ENCODE results near the gene KLHL6. TPM values are rescaled to one million over a fixed set of nuclear protein-coding genes. Genes with fewer than 3 reads are reported as not detected.

Gene KLHL6
- total and polyA plus RNA-seq, 4 donors = 0.42 to 3.8 (median 1.0) TPM

DNA sequence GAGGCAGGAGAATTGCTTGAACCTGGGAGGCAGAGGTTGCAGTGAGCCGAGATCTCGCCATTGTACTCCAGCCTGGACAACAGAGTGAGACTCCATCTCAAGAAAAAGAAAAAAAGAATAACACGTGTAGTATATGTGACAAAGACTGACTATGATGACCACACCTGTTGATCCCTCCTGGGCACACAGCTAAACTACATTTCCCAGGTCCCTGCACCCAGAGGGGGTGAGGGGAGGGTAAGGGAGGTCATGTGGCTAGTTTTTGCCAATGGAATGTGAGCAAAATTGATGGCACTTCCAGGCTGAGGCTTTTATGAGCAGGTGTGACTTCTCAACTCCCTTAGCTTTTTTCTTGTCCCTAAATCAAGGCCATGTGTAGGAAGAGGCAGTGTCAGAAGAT lies 58.2 kb downstream of the KLHL6 start:
- Histone ChIP-seq H3K4me1 (ENCODE audit: control insufficient read depth in 4 of 4, insufficient read depth in 4 of 4, low read length in 3 of 4) (peaks cover 0 to 14% (median 5%) of the 10 kb centered on the region in 4 donors), H3K9ac (ENCODE audit: low read depth in 1 of 2, low read length in 2 of 2) (no peak overlapping the region), H3K9me3 (ENCODE audit: control insufficient read depth in 4 of 4, low read length in 3 of 4) (no peaks in the 10 kb centered on the region), H3K4me3 (ENCODE audit: low read depth in 1 of 3, low read length in 3 of 3) (no peak overlapping the region), H3K27ac (ENCODE audit: low read depth in 1 of 2, low read length in 2 of 2) (no peak overlapping the region), H3K36me3 (ENCODE audit: control insufficient read depth in 4 of 4, insufficient read depth in 3 of 4, low read depth in 1 of 4, low read length in 3 of 4) (no peaks in the 10 kb centered on the region), H3K27me3 (ENCODE audit: control insufficient read depth in 4 of 4, insufficient read depth in 4 of 4, low read length in 3 of 4) (no peaks in the 10 kb centered on the region)
- 96% methylated on average over 3 of the region's 3 CpGs for WGBS
- TF ChIP-seq FOXA1 (IDR thresholded peaks at IDR 0.05) = no peak
- no peak for TF ChIP-seq TAF1 (conservative IDR thresholded peaks at IDR 0.05)
- TF ChIP-seq FOXA2 (IDR thresholded peaks at IDR 0.05) = no peak
- no peak for TF ChIP-seq SP1 (IDR thresholded peaks at IDR 0.05)
- TF ChIP-seq JUND (IDR thresholded peaks at IDR 0.05) = no peak
- TF ChIP-seq GABPA (IDR thresholded peaks at IDR 0.05 in 1 of 2, conservative IDR thresholded peaks at IDR 0.05 in 1 of 2) = no peak
- TF ChIP-seq, protein P1, sequence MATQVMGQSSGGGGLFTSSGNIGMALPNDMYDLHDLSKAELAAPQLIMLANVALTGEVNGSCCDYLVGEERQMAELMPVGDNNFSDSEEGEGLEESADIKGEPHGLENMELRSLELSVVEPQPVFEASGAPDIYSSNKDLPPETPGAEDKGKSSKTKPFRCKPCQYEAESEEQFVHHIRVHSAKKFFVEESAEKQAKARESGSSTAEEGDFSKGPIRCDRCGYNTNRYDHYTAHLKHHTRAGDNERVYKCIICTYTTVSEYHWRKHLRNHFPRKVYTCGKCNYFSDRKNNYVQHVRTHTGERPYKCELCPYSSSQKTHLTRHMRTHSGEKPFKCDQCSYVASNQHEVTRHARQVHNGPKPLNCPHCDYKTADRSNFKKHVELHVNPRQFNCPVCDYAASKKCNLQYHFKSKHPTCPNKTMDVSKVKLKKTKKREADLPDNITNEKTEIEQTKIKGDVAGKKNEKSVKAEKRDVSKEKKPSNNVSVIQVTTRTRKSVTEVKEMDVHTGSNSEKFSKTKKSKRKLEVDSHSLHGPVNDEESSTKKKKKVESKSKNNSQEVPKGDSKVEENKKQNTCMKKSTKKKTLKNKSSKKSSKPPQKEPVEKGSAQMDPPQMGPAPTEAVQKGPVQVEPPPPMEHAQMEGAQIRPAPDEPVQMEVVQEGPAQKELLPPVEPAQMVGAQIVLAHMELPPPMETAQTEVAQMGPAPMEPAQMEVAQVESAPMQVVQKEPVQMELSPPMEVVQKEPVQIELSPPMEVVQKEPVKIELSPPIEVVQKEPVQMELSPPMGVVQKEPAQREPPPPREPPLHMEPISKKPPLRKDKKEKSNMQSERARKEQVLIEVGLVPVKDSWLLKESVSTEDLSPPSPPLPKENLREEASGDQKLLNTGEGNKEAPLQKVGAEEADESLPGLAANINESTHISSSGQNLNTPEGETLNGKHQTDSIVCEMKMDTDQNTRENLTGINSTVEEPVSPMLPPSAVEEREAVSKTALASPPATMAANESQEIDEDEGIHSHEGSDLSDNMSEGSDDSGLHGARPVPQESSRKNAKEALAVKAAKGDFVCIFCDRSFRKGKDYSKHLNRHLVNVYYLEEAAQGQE (IDR thresholded peaks at IDR 0.05) = no peak
- TF ChIP-seq, protein P2, sequence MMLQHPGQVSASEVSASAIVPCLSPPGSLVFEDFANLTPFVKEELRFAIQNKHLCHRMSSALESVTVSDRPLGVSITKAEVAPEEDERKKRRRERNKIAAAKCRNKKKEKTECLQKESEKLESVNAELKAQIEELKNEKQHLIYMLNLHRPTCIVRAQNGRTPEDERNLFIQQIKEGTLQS (IDR thresholded peaks at IDR 0.05) = no peak
- DNase-seq (ENCODE audit: low spot score) = no peak

DNA sequence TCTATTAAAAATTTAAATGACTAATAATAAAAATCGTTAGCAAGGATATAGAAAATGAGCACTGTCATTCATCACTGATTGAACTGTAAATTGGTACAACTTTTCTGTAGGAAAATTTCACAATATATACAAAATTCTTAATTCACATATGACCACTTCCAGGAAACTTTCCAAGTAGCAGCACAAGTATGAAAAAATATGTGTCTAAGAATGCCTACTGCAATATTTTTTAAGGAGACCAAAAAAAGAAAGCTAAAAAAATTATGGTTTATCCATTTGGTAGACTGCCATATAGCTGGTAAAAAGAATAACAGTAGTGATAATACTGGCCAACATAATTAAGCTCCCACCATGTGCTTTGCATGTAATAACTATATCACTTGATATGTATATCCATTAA lies 59.2 kb downstream of the KLHL6 start:
- DNase-seq (ENCODE audit: low spot score) = no peak
- Histone ChIP-seq H3K4me1 (ENCODE audit: control insufficient read depth in 4 of 4, insufficient read depth in 4 of 4, low read length in 3 of 4) (peaks cover 0 to 14% (median 5%) of the 10 kb centered on the region in 4 donors), H3K27ac (ENCODE audit: low read depth in 1 of 2, low read length in 2 of 2) (no peak overlapping the region), H3K27me3 (ENCODE audit: control insufficient read depth in 4 of 4, insufficient read depth in 4 of 4, low read length in 3 of 4) (no peaks in the 10 kb centered on the region), H3K4me3 (ENCODE audit: low read depth in 1 of 3, low read length in 3 of 3) (no peak overlapping the region), H3K9me3 (ENCODE audit: control insufficient read depth in 4 of 4, low read length in 3 of 4) (no peaks in the 10 kb centered on the region), H3K36me3 (ENCODE audit: control insufficient read depth in 4 of 4, insufficient read depth in 3 of 4, low read depth in 1 of 4, low read length in 3 of 4) (no peaks in the 10 kb centered on the region), H3K9ac (ENCODE audit: low read depth in 1 of 2, low read length in 2 of 2) (no peak overlapping the region)
- TF ChIP-seq, protein P3, sequence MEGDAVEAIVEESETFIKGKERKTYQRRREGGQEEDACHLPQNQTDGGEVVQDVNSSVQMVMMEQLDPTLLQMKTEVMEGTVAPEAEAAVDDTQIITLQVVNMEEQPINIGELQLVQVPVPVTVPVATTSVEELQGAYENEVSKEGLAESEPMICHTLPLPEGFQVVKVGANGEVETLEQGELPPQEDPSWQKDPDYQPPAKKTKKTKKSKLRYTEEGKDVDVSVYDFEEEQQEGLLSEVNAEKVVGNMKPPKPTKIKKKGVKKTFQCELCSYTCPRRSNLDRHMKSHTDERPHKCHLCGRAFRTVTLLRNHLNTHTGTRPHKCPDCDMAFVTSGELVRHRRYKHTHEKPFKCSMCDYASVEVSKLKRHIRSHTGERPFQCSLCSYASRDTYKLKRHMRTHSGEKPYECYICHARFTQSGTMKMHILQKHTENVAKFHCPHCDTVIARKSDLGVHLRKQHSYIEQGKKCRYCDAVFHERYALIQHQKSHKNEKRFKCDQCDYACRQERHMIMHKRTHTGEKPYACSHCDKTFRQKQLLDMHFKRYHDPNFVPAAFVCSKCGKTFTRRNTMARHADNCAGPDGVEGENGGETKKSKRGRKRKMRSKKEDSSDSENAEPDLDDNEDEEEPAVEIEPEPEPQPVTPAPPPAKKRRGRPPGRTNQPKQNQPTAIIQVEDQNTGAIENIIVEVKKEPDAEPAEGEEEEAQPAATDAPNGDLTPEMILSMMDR (IDR thresholded peaks at IDR 0.05; ENCODE audit: low read depth, low read length, missing input control) = no peak
- TF ChIP-seq TAF1 (conservative IDR thresholded peaks at IDR 0.05) (no peak), EGR1 (IDR thresholded peaks at IDR 0.05; ENCODE audit: low read depth in 2 of 2) (no peak), YY1 (IDR thresholded peaks at IDR 0.05) (no peak), SP1 (IDR thresholded peaks at IDR 0.05) (no peak)
- WGBS = 97% methylated on average over 1 of the region's 1 CpG

DNA sequence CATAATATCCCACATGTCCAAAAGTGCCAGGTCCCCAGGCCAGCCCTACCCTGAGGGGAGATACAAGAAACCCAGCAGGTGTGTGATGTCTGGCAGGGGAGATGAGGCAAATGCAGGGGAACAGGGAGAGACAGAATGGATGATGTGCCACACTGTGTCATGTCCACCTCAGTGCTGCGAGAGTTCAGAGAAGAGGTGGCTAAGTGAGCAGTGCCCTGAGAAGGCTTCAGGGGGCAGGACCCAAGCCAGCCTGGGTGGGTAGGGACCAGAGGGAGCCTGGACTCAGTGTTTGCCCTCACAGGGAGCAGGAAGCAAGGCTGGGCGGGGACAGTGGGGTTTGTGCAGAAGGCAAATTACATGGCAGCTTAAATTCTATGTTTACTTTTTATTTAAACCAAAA lies 61.2 kb downstream of the KLHL6 start:
- 87% methylated on average over 2 of the region's 2 CpGs for WGBS
- no peak overlapping the region for H3K27ac ChIP-seq (ENCODE audit: low read depth in 1 of 2, low read length in 2 of 2)
- no peak for DNase-seq (ENCODE audit: low spot score)
- H3K4me1 ChIP-seq (ENCODE audit: control insufficient read depth in 4 of 4, insufficient read depth in 4 of 4, low read length in 3 of 4) = peaks cover 0 to 12% (median 5%) of the 10 kb centered on the region in 4 donors
- H3K27me3 ChIP-seq (ENCODE audit: control insufficient read depth in 4 of 4, insufficient read depth in 4 of 4, low read length in 3 of 4) = no peaks in the 10 kb centered on the region
- H3K9ac ChIP-seq (ENCODE audit: low read depth in 1 of 2, low read length in 2 of 2) = no peak overlapping the region
- TF ChIP-seq SP1 (IDR thresholded peaks at IDR 0.05) (no peak), JUND (IDR thresholded peaks at IDR 0.05) (no peak), HNF4G (IDR thresholded peaks at IDR 0.05) (no peak)
- TF ChIP-seq, protein P4, sequence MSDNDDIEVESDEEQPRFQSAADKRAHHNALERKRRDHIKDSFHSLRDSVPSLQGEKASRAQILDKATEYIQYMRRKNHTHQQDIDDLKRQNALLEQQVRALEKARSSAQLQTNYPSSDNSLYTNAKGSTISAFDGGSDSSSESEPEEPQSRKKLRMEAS (IDR thresholded peaks at IDR 0.05) = no peak
- H3K4me3 ChIP-seq (ENCODE audit: low read depth in 1 of 3, low read length in 3 of 3) = no peak overlapping the region
- H3K9me3 ChIP-seq (ENCODE audit: control insufficient read depth in 4 of 4, low read length in 3 of 4) = no peaks in the 10 kb centered on the region
- H3K36me3 ChIP-seq (ENCODE audit: control insufficient read depth in 4 of 4, insufficient read depth in 3 of 4, low read depth in 1 of 4, low read length in 3 of 4) = no peaks in the 10 kb centered on the region

Data from liver (tissue), 9 donors.